ENCODE measurements around the gene SEMA4G.
"Not testable (repeated sequence)": the region's sequence is repeated elsewhere in the genome, so short reads cannot be mapped to it uniquely, and the experiment has no call there.

SEMA4G gene

DNA sequence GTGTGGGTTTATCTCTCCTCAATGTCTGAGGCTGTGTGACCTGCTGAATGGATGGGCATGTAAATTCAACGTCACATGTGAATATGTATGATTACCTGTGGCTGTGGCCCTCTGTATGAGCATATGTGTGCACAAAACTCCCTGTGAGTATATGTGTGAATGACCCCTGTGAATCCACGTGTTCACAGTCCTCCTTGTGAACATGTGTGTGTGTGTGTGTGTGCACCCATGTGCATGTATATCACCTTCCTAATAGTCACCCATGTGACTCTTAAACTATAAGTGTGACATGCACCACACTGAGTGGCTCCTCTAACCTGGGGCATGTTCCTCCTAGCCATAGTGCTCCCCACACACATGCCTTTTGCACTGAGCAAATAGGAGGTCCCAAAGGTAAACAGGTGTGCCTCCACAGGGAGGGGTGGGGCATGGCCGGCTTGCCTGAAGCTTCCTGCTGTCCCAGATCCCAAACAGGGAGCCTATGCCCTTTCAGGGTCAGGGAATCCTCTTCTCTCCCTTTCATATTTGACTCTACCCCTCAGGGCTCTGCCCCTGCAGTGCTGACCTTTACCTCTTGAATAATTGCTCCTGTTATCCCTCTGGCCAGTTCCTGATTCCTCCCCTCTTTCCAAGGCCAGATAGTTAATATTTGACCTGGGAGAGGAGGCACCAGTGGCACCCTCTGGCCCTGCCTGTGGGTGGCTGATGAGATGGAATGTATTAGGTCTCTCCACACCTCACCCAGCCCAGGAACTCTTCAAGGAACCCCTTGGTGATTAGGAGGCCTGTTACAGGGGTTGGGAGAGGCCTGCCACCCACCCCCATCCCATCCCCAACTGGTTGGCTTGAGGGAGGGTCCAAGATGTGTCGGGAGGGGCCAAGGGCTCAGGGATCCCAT lies 1.9 kb downstream of the SEMA4G start:
- no peak for DNase-seq

DNA sequence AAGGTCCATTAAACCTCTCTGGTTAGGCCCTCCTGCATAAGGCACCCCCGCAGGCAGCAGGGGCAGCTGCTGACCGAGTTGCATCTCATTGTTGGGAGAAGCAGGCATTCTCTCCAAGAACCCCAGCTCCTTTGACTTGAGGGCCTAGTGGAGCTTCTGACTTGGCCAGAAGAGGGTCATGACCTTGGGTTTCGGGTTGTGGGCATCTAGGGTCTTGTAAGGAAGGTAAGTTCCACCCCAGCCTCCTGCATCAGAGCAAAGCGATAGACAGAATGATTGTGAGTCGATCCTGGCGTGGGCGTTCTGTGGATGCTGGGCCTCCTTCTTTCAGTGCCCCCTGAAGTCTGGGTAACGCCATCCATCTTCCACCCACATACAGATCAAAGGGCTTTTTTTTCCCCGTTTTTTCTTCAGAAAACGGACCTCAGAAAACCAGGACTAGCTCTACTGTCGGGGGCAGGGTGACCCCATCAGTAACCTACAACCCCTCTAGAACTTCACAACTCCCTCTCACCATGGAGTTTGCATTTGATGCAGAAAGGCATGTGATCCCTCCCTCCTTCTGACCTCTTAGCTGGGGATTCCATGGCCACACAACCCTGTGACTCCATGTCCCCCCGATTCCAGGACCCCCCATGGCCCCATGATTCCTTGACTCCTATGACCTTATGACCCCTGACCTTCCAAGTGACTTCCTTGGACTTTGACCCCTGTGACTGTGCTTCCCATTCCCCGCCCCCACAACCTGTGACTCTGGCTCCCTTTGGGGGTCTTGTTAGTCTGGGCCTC lies 3.0 kb downstream of the SEMA4G start:
- DNase-seq, result no peak

DNA sequence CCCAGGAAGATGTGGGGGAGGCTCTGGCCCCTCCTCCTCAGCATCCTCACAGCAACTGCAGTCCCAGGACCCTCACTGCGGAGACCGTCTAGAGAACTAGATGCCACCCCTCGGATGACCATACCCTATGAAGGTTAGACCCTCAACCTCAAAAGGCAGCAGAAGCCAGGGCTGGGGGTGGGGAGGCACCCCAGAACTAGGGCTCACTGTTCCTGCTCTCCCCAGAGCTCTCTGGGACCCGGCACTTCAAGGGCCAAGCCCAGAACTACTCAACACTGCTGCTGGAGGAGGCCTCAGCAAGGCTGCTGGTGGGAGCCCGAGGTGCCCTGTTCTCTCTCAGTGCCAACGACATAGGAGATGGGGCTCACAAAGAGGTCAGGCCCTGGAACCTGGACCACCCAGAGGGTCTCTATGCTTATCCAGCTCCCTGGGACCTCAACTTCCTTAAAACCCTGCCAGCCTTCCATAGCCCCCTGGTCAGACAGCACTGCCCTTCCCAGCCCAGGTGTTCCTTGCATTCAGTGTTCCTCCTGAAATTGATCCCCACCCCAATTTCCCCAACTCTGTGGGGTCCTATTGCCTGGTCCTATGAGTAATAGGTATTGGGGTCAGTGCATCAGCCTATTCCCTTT lies 3.7 kb downstream of the SEMA4G start:
- no peak for DNase-seq

DNA sequence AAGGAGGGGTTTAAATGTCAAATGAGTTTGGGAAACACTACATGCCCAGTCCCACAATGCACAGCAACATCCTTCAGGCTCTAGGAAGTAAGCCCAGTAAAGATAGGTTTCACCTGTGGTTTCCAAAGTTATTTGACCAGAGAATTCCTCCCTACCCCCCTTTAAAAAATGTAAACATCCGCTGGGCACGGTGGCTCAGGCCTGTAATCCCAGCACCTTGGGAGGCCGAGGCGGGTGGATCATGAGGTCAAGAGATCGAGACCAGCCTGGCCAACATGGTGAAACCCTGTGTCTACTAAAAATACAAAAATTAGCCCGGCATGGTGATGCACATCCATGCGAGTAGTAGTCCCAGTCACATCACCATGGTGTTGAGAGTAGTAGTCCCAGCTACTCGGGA lies 6.1 kb downstream of the SEMA4G start:
- not testable (repeated sequence) for DNase-seq

DNA sequence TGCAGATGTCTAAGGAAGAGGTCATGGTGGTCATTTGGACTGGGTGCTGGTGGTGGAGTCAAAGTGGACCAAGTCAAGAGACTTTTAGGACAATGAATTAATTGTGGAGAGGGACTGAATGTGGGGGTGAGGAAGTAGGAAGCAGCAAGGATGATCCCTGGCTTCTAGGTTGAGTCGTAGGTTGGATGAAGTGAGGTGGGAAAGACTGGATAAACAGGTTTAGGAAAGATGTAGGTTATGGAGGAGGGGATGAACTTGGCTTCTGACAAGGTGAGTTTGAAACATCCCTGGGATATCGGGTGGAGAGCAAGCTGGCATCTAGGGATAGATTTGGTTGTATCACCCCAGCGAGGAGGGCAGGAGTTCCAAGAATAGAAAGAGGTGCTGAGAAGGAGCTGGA lies 7.6 kb downstream of the SEMA4G start:
- DNase-seq, result no peak

DNA sequence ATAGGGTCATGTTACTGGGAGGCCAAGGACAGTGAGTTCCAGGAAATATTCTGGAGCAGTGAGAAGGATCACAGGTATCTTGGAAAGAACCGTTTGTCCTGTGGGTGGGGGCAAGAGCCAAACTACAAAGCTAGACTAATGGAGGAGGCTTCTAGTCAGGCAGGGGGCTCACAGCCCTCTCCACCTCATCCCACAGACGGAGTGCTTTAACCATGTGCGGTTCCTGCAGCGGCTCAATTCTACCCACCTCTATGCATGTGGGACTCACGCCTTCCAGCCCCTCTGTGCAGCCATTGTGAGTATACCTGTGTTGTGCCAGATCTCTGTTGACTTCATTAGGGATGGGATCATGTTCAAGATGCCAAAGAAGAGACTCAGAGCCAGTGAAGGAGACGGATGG lies 8.1 kb downstream of the SEMA4G start:
- DNase-seq, result no peak

DNA sequence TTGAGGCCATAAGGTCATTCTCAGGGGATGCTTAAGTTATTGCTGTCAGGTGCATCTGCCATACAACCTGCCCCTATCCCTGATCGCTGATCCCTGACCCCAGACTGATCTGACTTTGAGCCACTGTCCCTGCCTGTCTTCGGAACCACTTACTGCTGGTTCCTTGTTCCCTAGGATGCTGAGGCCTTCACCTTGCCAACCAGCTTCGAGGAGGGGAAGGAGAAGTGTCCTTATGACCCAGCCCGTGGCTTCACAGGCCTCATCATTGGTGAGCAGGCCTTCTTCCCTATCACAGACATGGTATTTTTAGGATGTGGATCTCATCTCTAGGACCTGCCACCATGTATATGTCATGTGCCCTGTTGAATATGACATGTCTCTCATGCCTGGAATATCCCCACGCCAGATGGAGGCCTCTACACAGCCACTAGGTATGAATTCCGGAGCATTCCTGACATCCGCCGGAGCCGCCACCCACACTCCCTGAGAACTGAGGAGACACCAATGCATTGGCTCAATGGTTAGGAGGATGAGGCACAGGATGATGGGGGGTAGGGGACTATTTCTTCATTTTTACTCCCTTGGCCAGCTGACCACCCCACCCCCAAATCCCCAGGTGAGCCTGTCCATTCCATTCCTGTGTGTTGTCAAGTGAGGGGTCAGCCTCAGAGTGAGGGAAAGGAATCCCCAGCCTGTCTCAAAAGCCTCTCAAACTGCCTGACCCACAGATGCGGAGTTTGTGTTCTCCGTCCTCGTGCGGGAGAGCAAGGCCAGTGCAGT lies 9.0 kb downstream of the SEMA4G start:
- DNase-seq, result no peak

DNA sequence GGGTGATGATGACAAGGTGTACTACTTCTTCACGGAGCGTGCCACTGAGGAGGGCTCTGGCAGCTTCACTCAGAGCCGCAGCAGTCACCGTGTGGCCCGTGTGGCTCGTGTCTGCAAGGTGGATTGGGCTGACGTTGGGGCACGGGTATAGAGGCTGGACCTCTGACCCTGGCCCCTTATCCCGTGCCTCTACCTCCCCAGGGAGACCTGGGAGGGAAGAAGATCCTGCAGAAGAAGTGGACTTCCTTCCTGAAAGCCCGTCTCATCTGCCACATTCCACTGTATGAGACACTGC lies 9.5 kb downstream of the SEMA4G start:
- DNase-seq, result no peak

DNA sequence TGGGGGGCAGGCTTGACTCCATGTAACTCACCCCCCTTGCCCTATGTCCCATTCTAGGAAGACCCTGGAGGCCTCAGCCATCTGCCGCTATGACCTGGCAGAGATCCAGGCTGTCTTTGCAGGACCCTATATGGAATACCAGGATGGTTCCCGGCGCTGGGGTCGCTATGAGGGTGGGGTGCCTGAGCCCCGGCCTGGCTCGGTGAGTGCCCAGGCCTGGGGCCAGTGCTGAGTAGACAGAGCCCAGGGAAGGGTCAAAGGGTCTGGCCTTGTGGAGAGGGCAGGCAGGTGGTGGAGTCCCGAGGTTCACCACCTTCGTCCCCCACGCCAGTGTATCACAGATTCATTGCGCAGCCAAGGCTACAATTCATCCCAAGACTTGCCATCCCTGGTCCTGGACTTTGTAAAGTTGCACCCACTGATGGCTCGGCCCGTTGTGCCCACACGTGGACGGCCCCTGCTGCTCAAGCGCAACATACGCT lies 10.5 kb downstream of the SEMA4G start:
- DNase-seq, result no peak

DNA sequence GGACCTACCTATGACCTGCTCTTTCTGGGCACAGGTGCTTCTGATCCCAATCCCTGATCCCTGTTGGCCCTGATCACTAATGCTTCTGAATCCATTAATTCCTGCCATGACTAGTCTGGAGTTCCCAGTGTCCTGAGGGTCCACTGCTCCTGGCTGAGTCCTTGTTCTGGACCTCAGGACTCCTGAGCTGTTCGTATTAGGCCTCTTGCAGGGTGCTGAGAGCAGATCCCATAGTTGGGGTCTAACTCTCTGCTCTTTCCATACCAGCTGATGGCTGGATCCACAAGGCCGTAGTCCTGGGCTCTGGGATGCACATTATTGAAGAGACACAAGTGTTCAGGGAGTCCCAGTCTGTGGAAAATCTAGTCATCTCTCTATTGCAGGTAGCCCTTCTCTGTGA lies 11.0 kb downstream of the SEMA4G start:
- no peak for DNase-seq

DNA sequence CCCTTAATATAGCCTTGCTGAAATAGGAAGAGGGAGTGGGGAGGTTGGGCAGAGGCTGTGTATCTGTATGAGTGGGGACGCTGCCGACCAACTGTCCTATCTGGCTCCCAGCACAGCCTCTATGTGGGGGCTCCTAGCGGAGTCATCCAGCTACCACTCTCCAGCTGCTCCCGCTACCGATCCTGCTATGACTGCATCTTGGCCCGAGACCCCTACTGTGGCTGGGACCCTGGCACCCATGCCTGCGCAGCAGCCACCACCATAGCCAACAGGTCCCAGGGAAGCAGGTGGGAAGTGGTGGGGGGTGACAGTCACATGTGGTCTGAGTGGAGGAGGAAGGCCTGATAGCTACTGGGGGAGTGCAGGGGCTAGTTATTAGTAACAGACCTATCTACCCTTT lies 11.4 kb downstream of the SEMA4G start:
- no peak for DNase-seq

DNA sequence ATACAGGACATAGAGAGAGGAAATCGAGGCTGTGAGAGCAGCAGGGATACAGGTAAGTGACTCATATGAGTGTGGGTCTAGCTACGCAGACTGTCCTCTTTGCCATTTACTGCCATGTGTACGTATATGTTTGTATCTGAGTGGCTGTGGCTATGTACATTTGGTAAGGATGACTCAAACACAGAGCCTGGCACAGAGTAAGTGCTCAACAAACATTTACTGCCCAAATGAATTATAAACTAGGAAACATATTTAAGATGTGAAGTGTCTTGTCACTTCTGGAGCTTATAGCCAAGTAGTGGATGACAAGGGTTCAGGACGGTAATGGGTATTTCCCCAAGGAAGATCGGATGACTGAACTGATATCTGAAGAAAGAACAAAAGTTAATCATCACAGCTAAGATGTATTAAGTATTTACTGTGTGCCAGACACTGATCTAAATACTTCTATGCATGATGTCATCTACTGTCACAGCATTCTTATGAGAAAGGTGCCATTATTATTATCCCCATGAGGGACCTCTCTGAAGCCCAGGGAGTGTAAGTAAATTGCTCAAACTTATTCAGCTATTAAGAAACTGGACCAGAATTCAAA lies 12.0 kb downstream of the SEMA4G start:
- no peak for DNase-seq

DNA sequence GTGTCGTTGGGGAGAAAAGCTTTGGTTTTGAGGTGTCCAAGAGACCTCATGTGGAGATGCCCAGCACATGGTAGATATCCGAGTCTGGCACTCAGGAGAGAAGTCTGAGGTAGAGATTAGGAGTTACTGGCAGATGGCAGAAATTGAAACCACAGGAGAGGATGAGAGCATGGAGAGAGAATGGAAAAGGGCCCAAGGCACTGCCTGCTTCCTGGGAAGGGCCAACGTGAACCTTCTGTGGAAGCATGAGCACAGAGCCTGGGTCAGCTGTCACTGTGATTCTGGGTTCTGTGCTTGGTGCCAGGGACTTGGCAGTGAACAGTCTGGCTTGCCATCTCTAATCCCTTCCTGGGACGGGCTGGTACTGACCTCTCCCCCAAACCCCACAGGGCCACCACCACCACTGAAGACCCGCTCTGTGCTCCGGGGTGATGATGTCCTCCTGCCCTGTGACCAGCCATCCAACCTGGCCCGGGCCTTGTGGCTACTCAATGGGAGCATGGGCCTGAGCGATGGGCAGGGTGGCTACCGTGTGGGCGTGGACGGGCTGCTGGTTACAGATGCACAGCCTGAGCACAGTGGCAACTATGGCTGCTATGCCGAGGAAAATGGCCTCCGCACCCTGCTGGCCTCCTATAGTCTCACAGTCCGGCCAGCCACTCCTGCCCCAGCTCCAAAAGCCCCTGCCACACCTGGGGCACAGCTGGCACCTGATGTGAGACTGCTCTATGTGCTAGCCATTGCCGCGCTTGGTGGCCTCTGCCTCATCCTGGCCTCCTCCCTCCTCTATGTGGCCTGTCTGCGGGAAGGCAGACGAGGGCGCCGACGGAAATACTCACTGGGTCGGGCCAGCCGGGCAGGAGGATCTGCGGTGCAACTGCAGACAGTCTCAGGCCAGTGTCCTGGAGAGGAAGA lies 13.9 kb downstream of the SEMA4G start:
- no peak for DNase-seq

DNA sequence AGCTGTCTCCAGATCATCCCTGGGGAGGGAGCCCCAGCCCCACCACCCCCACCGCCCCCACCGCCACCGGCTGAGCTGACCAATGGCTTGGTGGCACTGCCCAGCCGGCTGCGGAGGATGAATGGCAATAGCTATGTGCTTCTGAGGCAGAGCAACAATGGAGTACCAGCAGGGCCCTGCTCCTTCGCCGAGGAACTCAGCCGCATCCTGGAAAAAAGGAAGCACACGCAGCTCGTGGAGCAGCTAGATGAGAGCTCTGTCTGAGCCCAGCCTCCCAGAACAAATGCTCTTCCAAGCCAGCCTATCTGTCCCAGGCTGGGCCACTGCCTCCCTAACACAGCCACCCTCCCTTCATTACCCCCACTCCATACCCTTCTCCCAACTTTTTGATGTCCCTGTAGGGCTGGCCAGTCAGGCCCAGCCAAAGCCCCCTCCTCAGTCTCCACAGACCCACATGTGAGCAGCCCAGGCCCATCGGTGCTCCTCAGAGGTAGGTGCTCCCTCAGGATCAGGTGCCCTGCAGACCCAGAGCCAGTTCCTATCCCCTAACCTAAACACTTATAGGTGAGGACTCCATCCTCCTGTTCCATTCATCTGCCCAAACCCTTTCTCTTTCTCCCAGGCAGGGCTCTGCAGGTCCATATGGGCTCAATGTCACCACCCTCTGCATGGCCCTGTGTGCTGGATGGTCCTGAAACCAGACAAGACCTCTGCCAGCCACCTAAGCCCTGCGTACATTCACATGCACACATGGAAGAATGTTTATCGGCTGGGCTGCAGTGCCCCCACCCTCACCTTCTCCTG lies 14.8 kb downstream of the SEMA4G start:
- DNase-seq, result no peak

DNA sequence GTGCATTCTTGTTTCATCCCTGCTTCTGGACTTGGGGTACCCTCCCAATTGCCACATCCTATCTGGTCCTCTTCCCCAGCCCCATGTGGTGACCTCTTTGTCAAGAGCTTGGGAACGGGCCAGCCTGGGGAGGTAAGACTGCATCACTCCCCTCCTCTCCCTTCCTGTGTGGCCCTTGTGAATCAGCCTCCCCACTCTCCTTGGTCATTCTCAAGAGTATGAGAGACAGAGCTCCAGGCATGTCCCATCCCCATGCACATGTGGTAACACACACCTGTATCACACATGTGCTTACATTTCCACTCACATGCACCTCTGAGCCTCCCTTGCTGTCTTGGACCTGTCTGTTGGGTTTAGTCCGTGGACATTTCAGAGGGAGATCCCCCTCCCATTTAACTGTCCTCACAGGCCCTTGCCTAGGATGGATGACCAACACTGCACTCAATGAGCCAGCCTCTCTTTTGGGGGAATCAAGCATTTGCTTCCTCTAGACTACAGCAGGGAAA lies 15.4 kb downstream of the SEMA4G start:
- no peak for DNase-seq

DNA sequence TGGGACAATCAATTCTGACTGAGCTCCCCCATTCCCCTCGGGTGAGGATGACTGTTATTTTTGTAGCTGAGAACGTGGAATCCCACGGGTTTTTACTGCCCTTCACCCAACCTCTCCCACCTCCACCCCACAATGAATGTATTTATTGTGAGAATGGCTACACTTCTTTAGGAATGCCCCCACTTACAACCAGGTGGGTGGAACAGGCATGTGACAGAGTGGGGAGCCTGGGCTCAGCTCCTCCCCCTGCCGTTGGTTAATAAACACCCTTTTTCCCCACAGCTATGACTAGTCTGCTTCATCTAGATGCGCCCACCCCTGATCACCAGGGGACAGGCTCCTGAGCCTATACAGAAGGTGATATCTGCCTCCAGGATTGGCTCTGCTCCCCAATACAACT lies 16.0 kb downstream of the SEMA4G start:
- DNase-seq, result no peak

DNA sequence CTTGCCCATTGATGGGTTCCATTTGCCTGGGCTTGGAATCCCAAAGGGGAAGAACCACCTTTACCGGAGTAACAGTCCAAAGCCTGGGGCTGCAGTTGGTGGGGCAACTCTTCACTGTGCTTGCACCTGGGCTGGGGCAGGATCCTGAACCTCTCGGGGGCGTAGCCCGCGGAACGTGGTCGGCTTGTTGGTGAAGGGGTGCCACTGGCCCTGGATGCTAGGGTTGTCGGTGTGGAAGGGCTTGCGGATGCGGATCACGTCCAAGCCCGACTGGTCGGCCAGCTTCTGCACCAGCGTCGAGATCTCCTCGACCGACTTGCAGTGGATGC lies 17.3 kb downstream of the SEMA4G start:
- DNase-seq, result no peak

DNA sequence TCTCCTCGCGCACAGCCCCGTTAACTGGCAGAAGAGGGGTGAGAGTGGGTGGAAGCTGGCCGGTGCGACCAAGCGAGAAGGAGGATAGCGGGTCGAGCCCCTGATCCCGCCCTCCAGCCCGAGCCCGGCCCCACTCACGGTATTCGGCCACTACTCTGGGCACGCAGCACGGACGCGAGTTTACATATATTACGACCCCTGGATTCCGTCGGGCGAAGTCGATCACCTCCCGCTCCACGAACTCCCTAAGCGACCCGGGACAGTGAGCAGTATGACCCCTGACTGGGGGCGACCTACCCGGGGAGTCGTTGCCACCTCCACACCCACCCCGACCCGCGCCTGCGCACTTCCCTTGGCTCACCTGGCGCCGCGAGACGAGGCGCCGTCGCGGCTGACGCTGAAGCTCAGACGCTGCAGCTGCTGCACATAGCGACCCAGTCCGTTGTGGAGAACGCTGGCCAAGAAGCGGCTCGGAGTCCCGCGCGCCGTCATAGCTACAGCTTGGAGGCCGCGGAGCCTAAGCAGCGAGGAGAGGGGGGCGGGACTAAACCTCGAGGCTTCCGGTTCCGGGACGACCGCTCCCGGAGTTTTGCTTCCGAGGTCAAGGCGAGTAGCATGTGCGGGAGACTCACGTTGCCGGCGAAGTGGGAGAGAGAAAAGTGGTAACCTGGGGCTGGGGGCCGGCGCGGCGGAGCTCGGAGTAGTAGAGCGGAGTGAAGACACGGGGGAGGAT lies 17.8 kb downstream of the SEMA4G start, which contains the start of the genes MRPL43 and TWNK:
Gene MRPL43, minus strand, starts transcription at position 546 of the 733 bp plus-strand sequence. Its CDS starts 54 bp downstream, at position 492.
Gene TWNK, plus strand, starts transcription at position 592 of the 733 bp plus-strand sequence. CDS start 668 bp downstream, outside the sequence.
- DNase-seq, result peak; percentile 86

DNA sequence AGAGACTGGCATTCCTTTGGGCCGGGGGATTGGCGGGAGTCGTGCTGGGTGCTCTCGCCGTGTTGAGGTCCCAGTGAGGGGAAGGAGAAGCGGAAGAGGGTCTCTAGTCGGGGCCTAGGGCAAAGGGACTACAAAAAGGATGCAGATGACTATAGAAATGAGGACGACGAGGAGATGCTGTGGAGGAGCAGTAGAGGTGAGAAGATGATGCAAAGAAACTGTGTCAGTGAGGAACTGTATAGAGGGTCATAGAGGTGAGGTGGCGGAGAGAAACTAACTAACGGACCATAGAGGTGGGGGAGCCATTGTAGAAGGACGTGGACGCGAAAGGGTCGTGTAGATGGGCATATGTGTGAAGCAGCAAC lies 18.4 kb downstream of the SEMA4G start:
- DNase-seq, result no peak

DNA sequence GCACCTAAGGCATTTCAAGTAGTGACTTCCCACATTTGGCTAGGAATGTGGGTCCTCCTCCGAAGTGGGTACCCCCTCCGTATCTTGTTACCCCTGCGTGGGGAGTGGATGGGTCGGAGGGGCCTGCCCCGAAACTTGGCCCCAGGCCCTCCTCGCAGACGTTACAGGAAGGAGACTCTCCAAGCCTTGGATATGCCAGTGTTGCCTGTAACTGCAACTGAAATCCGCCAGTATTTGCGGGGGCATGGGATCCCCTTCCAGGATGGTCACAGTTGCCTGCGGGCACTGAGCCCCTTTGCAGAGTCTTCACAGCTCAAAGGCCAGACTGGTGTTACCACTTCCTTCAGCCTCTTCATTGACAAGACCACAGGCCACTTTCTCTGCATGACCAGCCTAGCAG lies 18.9 kb downstream of the SEMA4G start:
- no peak for DNase-seq
